NCI-H1105 (cell line): ENCODE data around the gene STIP1.
A peak's percentile ranks its signal among the peaks of the same experiment; 100 is the strongest.
"Not testable (repeated sequence)": the region's sequence is repeated elsewhere in the genome, so short reads cannot be mapped to it uniquely, and the experiment has no call there.

Experiments
- DNase-seq: peaks from one replicate; lab custom pipeline; 2025; lab: John Stamatoyannopoulos, UW

The STIP1 gene

DNA sequence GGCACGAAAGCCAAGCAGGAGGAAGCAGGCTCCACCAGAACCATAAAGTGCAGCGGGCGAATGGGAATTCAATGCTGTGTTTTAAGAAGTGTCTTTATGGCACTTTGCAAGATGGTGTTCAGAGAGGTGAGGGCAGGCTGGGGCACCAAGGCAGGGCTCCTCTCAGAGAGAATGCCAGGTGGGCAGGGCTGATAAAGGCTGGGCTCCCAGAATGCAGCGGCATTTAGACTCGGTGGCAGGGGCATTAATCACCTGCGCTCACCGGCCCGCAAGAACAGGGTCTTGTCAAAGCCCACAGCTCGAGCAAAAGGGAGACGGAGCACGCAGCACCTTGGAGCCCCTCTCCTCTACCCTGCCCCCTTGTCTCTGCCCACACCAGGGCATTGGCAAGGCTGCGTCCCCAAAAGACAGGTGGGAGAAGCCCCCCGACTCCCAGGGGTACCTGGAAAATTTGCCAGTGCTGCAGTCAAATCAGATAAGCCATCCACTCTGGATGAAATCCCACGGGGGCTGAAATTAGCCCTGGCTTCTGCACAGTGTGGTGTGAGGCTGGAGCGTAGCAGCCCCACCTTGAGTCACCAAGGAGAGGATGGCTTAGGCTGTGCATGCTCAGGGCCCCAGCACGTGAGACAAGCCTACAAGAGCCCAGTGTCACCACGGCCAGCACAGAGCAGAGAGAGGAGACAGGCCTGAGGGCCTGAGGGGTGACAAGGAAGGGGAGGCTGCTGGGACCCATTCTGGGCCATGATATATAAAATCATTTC is 28.2 kb upstream of the STIP1 start:
- no peak for DNase-seq

DNA sequence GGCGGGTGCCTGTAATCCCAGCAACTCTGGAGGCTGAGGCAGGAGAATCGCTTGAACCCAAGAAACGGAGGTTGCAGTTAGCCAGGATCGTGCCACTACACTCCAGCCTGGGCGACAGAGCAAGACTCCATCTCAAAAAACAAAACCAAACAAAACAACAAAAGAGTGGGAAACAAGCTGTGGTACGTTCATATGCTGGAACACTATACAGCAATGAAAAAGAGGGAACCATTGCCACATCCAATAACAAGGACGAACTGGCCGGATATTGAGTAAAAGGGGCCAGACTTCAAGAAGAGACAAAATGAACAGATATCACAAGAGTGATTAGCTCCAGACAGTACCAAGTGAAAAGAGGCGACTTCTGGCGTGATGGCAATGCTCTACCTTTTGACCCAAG is 24.9 kb upstream of the STIP1 start:
- DNase-seq: no peak

DNA sequence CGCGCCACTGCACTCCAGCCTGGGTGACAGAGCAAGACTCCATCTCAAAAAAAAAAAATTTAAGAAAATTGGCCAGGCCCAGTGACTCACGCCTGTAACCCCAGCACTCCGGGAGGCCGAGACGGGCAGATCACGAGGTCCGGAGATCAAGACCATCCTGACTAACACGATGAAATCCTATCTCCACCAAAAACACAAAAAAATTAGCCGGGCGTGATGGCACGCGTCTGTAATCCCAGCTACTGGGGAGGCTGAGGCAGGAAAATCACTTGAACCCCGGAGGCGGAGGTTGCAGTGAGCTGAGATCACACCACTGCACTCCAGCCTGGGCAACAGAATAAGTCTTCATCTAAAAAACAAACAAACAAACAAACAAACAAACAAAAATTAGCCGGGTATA is 23.2 kb upstream of the STIP1 start:
- DNase-seq: not testable (repeated sequence)

DNA sequence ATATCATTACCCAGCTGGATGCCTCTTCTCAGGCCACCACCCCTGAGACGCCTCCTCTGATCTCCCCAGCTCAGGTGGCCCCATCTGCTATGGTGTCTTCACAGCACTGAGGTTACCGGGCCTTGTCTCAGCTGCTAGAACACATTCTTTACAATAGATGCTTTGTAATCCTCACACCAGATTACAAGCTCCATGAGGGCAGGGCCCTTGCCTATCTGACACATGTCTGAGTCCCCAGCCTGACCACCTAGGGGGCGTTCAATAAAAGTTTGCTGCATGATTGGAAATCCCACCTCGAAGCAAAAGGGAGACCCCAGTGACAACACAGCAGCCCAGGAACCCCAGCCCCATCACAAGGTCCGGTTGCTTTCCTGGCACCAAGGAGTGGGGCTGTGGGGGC is 22.0 kb upstream of the STIP1 start:
- DNase-seq: no peak

DNA sequence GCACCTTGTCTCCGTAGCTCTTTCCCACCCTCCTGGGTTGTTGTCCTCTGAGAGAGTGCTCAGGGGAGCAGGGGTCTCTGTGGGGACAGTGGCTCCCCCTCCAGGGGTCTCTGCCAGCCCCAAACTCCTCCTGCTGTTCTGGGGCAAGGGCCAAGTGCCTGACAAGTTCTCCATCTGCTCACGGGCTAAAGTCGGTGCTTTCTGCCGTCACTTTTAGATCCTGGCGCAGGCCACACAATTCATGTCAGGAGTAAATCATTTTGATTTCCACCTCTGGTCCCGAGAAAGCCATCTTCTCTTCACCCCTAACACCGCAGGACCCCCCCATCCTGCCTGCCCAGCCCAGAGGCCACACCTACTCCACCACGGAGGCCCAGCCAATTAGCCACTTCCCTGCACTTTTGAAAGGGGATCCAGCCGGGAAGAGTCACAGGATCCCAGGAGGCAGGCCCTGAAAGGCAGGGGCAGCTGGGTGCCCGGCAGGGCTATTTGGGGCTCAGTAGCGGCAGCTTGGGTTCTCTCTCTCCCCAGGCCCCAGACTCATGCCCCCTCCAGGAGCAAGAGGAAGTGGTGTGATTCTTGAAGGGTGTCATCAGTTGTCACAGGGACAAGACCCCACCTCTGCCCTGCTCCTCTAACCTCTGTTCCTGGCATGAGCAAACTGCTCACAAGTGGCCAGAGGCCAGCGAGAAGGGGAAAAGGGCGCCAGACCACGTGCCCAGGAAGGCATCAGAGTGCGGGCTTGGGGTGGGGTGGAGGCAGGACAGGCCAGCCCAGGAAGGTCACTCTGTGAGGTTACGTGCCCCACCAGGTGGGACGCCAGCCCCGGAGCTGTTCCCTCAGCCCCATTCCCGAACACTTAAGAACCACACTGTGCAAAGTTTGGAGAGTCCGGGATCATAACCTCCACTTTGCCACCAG is 21.3 kb upstream of the STIP1 start:
- no peak for DNase-seq

DNA sequence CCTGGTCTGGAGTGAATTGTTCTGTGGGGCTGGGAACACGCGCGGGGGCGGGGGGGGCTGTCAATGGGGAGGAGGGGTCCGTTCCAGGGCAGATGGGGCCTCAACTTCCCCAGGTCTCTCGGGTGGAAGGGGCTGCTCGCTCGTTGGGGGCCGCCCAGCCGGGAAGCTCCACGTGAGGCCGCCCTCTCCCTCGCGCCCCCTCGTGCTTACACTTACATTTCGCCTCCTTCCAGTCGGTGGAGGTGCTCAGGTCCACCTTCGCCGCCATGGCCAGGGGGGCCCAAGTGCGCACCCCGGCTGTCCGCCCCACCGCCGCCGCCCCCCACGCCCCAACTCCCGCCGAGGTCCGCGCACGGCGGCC is 20.5 kb upstream of the STIP1 start:
- no peak for DNase-seq

DNA sequence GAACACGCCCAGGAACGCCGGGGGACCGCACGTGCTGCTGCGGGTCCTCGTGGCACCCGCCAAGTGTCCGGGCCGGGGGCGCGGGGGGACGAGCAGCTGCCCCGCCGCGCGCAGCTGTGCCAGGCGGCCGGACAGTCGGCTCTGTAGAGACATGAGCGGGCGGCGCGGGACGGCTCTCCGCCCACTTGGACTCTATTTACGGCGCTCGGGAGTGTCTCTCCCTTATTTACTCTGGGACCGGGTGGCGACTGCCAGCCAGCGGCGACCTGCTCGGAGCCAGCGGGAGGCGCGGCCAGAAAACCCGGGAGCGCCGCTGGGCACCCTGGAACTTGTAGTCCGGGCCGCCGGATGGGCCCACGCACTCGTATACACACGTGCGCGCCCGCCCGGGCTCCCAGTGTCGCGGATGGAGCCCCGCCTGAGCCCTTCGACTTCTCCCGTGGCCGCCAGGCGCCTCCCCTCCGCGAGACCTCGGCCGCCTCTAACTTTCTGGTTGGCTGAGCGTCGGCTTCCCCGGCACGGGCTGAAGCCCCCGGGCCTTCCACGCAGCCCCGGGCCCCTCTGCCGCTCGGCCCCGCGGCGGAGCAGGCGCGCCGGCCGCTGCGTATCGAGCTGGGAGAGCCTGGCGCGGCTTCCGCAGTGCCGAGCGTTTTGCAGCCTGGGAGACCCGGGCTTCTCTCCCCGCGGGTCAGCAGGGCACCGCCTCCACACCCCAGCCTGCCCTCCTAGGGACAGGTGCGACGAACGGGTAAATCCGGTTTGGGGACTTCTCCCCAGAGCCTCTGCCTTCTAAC is 19.9 kb upstream of the STIP1 start, which contains the start of gene MACROD1:
TSS of gene MACROD1 (minus strand) at position 272 of the 794 bp plus-strand sequence. CDS start at position 153, 119 bp downstream.
- DNase-seq: peak; percentile 67

DNA sequence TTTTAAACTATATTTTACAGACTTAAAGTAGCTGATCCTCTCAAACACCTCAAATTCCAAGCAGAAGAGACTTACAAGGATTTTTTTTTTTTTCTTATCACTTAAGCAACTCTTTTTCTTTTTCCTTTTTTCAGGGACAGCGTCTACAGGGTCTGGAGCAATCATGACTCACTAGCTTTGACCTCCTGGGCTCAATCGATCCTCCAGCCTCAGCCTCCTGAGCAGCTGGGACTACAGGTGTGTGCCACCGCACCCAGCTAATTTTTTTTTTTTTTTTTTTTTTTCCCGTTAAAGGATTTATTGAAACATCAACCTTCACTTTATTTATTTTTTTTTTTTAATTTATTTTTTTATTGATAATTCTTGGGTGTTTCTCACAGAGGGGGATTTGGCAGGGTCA is 15.6 kb upstream of the STIP1 start:
- DNase-seq: no peak

DNA sequence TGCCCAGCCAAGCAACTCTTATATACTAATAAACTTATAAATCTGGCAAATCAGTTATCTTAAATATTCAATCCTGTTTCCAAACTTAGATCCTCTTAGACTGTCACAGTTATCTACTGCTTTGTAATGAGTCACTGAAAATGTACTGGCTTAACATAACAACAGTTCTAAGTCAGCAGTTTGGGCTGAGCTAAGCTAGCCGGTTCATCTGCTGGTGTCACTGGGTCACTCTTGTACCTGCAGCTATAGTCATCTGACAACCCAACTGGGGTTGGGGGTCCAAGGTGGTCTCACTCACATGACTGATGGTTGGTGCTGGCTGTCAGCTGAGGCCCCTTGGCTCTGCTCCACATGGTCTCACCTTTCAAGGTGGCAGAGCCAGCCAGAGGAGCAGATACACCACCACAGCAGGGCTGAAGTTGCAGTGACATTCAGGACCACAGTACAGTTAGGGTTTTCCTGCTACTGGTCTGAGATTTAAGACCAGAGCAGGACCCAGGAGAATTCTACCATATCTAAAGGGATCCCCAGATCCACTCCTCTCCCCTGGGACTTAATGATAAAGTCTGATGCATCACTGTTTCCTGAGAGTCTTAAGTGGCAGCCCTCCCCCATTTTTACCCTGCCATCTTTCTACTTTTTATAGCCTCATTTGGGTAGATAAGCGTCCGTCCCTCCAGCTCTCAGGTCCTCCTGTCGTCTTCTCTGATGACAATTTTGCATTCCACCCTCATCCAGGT is 12.2 kb upstream of the STIP1 start:
- DNase-seq: no peak

DNA sequence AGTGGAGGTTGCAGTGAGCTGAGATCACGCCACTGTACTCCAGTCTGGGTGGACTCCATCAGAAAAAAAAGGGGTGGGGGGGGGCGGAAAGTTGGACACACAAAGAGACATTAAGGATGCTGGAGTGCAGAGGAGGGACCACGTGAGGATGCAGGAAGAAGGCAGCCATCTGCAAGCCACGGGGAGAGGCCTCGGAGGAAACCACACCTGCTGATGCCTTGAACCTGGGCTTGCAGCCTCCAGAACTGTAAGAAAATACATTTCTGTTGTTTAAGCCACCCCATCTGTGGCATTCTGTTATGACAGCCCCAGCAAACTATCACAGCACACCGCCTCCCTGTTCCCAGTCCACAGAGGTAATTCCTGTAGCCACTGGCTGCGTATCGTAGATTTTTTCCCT is 9.2 kb upstream of the STIP1 start:
- no peak for DNase-seq

DNA sequence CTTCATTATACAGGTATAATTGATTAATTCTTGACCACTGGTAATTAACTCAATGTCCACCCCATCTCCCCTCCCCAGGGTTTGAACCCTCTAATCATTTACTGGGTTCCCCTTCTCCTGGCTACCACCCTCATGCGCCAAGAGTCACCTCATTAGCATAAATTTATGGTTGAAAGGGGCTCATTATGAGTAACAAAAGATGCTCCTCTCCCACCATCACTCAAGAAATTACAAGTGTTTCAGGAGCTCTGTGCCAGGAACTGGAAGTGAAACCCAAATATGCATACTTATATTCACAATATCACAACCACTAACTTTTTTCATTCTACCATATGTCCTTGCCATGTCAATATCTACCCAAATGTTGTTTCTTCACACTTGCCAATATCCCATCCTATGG is 7.8 kb upstream of the STIP1 start:
- no peak for DNase-seq

DNA sequence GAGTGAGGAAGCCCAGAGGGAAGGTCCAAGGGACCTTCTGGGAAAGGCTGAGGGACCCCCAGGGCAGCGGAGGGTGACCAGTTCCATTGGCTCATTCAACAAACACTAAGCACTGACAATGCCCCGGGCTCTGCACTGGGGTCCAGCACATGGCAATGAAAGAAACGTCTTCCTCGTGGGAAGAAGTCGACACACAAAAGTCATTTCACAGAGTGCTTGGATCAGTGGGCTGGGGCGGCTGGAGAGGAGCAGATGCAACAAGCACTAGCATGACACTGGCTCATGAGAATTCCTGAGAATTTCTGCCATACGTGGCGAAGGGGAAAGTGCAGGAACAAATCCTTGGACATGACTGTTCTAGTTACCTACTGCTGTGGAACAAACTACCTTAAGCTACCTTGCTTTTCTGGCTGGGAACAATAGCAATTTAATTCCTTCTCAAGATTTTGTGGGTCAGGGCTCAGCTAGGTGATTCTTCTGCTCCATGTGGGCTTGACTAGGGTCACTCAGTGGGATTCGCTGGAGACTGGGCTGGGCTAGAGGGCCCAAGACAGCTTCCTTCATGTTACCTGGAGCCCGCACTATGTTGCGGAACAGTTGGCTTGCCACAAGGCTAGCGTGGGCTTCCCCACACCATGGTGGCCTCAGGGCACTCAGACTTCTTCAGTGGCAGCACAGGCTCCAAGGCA is 6.9 kb upstream of the STIP1 start:
- no peak for DNase-seq

DNA sequence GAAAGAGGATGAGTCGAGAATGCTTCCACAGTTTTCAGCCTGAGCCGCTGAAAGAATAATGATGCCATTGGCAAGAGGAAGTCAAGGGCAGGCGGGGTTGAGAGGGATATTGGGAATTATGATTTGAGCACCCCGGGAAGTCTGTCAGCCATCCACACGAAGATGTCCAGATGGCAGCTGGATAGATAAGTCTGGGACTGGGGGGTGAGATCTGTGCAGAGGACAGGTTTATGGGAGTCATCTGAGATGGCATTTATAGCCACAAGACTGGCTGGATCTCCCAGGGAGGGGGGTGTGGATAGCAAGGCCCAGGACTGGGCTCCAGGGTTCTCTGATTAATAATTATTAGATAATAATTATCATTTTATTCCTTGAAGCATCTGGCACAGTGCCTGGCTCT is 5.1 kb upstream of the STIP1 start:
- no peak for DNase-seq

DNA sequence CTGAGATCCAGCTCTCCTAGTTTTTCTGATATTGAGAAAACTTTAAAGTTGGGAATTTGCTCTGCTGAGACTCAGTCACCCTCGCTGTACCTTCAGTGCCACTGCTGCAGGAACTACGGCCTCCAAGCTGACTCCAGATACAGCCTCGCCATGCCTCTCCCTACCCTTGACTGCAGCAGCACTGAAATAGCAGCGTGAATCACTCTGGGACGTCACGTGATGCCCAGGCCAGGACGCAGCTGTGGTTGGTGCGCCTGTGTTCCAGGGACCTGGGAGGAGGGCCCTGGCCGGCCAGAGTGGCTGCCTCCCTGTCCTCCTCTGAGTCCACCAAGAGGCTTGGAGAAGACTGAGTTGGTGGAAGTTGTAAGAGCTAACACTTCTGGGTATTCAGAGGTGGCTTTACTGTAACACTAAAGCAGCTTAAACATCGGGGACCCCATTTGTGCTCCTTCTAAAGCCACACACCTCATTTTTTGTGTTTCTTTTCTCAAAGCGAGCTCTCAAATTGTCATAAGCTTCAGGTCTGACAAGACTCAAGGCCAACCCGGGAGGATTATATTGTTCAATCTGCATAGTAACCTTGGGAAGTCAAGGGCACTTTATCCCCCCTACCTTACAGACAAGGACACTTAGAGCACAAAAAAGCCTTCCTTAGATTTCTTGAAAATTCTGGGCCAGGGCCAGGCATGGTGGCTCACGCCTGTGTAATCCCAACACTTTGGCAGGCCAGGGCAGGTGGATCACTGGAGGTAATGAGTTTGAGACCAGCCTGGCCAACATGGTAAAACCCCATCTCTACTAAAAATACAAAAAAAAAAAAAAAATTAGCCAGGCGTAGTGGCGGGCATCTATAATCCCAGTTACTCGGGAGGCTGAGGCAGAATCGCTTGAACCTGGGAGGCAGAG is 4.2 kb upstream of the STIP1 start:
- DNase-seq: peak; percentile 9

DNA sequence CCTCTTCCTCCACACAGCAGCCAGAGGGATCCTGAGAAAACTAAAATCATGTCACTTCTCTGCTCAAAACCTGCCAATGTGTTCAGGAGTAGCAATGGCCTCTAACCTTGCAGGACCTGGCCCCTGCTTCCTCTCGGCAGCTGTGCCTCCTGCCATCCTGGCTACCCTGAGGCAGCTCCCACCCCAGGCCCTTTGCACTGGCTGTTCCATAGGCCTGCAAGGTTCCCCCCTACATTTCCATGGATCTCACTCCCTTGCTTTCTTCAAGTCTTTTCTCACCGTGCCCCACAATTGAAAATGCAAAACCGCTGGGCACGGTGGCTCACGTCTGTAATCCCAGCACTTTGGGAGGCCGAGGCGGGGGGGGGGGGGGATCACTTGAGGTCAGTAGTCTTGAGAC is 2.1 kb upstream of the STIP1 start:
- DNase-seq: no peak

DNA sequence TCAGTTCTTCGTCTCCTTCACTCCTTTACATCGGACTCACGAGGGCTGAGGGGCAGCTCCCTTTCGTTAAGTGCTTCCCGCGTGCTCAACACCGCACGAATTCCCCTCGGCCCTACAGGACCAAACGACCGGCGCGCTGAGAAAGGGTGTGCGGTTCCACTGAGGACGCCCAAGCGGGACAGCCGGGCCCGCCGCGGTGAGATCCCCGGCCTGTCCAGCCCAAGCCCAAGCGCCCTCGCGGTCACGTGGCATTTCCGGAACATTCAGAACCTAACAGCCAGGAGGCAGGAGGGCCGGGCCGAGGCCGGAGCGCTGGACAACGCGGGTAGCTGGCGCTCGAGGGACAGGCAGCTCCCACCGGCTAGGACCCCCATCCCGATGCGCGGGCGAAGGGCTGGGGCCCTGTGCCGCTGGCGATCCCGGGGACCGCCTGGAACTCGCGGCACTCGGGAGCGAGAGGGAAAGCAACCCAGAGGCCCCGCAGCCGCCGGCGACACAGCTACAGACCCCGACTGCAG is 737 bp upstream of the STIP1 start:
- DNase-seq: peak; percentile 55

DNA sequence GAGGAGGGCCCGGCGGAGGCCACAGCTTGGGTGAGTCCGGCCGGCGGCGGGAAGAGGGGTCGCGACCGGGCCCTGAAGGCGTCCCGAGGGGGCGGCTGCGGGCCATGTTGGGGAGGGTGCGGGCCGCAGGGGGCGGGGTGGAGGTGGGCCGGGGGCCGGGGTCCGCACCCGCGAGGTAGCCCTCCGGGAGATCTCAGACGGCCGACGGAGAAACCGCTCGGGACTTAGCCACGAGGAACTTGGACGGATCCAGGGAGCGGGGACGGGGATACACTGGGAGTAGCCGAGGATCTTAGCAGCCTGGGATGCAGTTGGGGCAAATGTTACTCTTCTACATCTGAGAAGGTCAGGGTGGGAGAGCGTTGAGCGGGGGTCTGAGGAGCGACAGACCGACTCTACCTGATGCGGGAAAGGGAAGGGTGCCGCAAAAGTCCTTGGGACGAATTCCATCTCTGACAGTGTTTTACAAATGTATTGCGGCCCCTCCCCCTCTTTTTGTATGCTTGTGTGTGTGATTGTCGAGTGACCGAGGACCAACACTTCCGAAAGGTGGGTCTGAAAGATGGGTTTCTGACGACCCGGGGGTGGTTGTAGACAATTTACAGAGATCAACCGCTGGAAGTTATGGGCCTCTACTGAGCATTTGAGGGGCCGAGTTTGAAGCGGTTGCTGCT is 658 bp downstream of the STIP1 start:
- no peak for DNase-seq

DNA sequence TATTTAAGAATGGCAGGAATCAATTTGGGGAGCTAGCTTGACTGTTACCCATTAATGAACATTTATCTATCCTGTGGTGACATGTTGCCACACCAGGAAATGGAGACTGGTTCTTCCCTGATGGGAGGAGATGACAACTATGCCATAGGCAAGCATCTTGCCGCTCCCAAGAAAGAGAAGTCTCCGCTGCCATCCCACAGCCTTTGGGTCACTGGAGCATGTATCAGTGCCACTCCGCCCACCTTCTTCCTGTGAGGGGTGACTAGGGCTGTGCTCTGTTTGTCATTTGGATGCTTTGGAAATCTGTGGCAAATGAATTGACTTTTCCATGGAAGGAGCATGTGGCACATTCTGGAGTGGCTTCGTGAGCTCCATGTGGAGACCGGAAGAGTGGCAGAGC is 6.5 kb downstream of the STIP1 start:
- no peak for DNase-seq

DNA sequence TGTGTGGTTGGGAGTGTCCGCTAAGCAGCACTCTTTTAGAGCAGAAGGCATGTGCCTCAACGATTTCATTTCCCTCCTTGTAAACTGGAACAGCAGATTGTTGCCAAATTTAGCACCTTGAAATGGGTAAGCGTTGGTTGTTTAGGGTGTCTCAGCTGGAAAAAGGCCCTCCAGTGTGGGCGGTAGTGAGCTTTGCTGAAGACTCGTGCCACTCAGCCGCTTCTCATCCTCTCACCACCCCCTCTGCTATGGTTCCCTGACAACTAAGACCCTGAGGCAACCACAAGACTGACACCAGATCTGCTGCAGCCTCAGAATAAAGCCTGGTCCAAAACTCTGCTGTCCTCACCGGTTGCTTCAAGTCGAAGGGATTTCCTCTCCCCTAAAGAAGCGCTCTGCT is 10.7 kb downstream of the STIP1 start:
- DNase-seq: no peak
